DOHH2 (cell line): ENCODE results near the gene AFF1.

Experiments
- H3F3A ChIP-seq: fragments of 200-600 bp; sonication (generic), shearing (Covaris generic); 2 replicates; pipeline ENCODE4 v1.6.0; 2016; ENCODE audit warnings: antibody characterized with exemption, mild to moderate bottlenecking; ENCODE audit not compliant: control insufficient read depth, insufficient read depth
- H3K27ac ChIP-seq: fragments of 200-600 bp; sonication (generic); 2 replicates; pipeline ENCODE4 v1.5.1; 2014; ENCODE audit warnings: low read depth, mild to moderate bottlenecking, low read length, moderate library complexity
- H3K27me3 ChIP-seq: fragments of 200-600 bp; sonication (generic); 2 replicates; pipeline ENCODE4 v1.6.1; 2014; ENCODE audit warnings: mild to moderate bottlenecking, low read length, mixed read lengths; ENCODE audit not compliant: control insufficient read depth
- H3K36me3 ChIP-seq: fragments of 200-600 bp; sonication (generic); 2 replicates; pipeline ENCODE4 v1.6.1; 2014; ENCODE audit warnings: mild to moderate bottlenecking, low read length, moderate library complexity, mixed read lengths; ENCODE audit not compliant: control insufficient read depth
- H3K4me1 ChIP-seq: fragments of 200-600 bp; sonication (generic); 2 replicates; pipeline ENCODE4 v1.6.1; 2014; ENCODE audit warnings: mild to moderate bottlenecking, low read length, mixed read lengths; ENCODE audit not compliant: control insufficient read depth
- H3K4me2 ChIP-seq: fragments of 200-600 bp; sonication (generic); 2 replicates; pipeline ENCODE4 v1.6.0; 2014; ENCODE audit warnings: mild to moderate bottlenecking, low read length, moderate library complexity
- H3K4me3 ChIP-seq: fragments of 200-600 bp; sonication (generic); 2 replicates; pipeline ENCODE4 v1.5.1; 2014; ENCODE audit warnings: mild to moderate bottlenecking, low read length, mixed read lengths
- H3K79me2 ChIP-seq: fragments of 200-600 bp; sonication (generic); 2 replicates; pipeline ENCODE4 v1.6.1; 2014; ENCODE audit warnings: mild to moderate bottlenecking, low read length, mixed read lengths; ENCODE audit not compliant: control insufficient read depth
- H3K9me2 ChIP-seq: fragments of 200-600 bp; sonication (generic); replicated peaks from 2 replicates; pipeline ENCODE4 v1.6.1; 2014; ENCODE audit warnings: mild to moderate bottlenecking, low read length, mixed read lengths; ENCODE audit not compliant: control insufficient read depth
- H3K9me3 ChIP-seq: fragments of 200-600 bp; sonication (generic); 2 replicates; pipeline ENCODE4 v1.6.1; 2014; ENCODE audit warnings: antibody characterized with exemption, low read length, mixed read lengths; ENCODE audit not compliant: control insufficient read depth, insufficient read depth
- H4K20me1 ChIP-seq: fragments of 200-600 bp; sonication (generic); 2 replicates; pipeline ENCODE4 v1.6.0; 2014; ENCODE audit warnings: low read depth, mild to moderate bottlenecking, antibody characterized with exemption, low read length, moderate library complexity; ENCODE audit not compliant: control insufficient read depth, insufficient read depth
- EZH2phosphoT487 ChIP-seq: fragments of 200-600 bp; sonication (generic); IDR thresholded peaks from 2 replicates; pipeline ENCODE4 v1.6.1; 2017; ENCODE audit warnings: borderline replicate concordance, mild to moderate bottlenecking, antibody characterized with exemption, low read length, moderate library complexity, mixed read lengths
- TF ChIP-seq, protein P1 (sequence below): fragments of 200-600 bp; sonication (generic); IDR thresholded peaks from one replicate; pipeline ENCODE4 v1.5.1; 2014; ENCODE audit warnings: antibody characterized with exemption, mild to moderate bottlenecking, low read depth, low read length; ENCODE audit not compliant: poor library complexity, severe bottlenecking

Gene AFF1

DNA sequence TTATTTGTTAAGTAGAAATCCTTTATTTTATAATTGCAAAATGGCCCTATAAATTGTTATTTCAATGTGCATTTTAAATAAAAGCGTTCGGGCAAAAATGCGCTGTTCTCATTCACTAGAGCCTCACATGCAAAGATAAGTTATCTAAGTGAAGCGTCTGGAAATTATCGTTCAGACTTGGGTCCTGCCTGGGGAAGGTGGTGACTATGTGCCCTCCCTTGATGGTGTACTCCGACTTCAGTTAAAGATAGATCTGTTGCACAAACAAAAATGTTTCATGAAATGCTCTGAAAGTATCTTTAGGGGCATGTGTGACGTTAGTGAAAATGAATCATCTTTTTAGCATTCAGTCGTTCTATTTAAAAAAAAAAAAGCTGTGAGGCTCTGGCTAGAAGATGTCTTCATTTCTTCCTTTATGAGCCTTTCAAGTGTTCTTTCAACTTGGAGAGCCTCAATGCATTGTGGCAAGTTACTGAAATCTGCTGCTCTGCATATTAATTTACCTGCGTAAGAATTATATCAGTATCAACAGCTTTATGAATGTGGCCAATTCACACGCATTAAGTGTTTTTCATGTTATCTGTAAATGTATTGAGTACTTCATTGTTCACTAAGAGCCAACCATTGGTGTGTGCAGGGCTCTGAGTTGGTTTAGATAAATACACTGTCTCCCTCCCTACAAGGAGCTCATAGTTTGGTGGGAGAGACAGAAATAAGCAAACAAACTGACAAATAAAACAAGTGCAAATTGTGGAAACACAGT is 83.0 kb downstream of the AFF1 start:
- H3K79me2 ChIP-seq, result peaks cover 59% of the 10 kb centered on the region
- H3K27me3 ChIP-seq, result no peaks in the 10 kb centered on the region
- H3F3A ChIP-seq, result no peaks in the 10 kb centered on the region; the same call in 1 of the 2 replicates
- no peaks in the 10 kb centered on the region for H3K9me3 ChIP-seq
- peaks cover 61% of the 10 kb centered on the region for H3K4me1 ChIP-seq
- H3K9me2 ChIP-seq, result no peaks in the 10 kb centered on the region
- no peak overlapping the region for H3K4me3 ChIP-seq
- H3K4me2 ChIP-seq, result peak overlapping the region; percentile 48; the same call in 1 of the 2 replicates
- TF ChIP-seq EZH2phosphoT487, result no peak
- TF ChIP-seq, protein P1, sequence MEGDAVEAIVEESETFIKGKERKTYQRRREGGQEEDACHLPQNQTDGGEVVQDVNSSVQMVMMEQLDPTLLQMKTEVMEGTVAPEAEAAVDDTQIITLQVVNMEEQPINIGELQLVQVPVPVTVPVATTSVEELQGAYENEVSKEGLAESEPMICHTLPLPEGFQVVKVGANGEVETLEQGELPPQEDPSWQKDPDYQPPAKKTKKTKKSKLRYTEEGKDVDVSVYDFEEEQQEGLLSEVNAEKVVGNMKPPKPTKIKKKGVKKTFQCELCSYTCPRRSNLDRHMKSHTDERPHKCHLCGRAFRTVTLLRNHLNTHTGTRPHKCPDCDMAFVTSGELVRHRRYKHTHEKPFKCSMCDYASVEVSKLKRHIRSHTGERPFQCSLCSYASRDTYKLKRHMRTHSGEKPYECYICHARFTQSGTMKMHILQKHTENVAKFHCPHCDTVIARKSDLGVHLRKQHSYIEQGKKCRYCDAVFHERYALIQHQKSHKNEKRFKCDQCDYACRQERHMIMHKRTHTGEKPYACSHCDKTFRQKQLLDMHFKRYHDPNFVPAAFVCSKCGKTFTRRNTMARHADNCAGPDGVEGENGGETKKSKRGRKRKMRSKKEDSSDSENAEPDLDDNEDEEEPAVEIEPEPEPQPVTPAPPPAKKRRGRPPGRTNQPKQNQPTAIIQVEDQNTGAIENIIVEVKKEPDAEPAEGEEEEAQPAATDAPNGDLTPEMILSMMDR, result no peak
- no peak overlapping the region for H3K27ac ChIP-seq
- no peaks in the 10 kb centered on the region for H4K20me1 ChIP-seq
- H3K36me3 ChIP-seq, result no peaks in the 10 kb centered on the region

DNA sequence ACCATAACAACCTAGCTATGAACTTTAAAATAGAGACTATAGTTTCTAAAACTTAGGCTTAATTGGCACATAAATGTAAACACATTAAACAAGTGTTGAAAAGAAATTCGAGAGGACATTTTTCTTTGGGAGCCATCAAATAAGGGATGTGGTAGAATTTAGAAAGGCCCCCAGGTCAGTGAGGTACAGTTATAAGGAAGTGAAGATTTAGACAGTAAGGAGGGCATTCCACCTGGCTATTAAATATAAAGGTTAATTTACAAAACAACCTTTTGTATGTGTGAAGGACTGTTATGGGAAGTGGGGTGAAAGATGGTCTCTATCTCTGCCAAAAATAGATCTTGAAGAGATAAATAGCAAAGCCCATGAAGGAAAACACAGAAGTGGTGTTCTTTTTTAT is 83.9 kb downstream of the AFF1 start:
- peaks cover 56% of the 10 kb centered on the region for H3K79me2 ChIP-seq
- H3K36me3 ChIP-seq, result no peaks in the 10 kb centered on the region
- no peaks in the 10 kb centered on the region for H3F3A ChIP-seq
- H3K4me2 ChIP-seq, result peak overlapping the region; percentile 48
- no peak for TF ChIP-seq EZH2phosphoT487
- TF ChIP-seq, protein P1, result no peak
- no peak overlapping the region; the same call in 1 of the 2 replicates for H3K4me3 ChIP-seq
- no peaks in the 10 kb centered on the region for H3K9me3 ChIP-seq
- peaks cover 56% of the 10 kb centered on the region for H3K4me1 ChIP-seq
- H3K27me3 ChIP-seq, result no peaks in the 10 kb centered on the region
- H3K27ac ChIP-seq, result no peak overlapping the region
- H4K20me1 ChIP-seq, result no peaks in the 10 kb centered on the region
- H3K9me2 ChIP-seq, result no peaks in the 10 kb centered on the region

DNA sequence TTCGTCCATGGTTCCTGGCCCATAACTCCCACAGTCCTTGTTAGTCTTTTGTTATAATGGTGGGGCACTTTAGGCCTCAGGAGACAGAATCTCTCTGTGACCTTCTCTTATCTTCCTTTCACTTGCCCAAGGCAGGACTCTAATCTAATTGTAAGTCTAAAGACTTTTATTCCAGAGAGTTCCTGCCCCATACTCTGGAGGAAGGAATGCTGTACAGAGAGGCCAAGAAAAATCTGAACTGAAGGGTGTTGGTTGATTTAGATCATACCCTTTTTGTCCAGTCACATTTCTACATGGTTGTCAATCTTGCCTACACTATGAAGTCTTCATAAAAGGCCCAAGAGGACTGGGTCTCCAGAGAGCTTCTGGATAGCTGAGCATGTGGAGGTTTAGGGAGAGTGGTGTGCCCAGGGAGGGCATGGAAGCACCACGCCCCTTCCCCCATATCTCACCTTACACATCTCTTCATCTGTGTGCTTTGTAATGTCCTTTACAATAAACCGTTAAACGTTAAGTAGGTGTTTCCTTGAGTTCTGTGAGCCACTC is 84.5 kb downstream of the AFF1 start:
- Histone ChIP-seq H3K27ac (peak overlapping the region; percentile 5; the same call in 1 of the 2 replicates), H3K9me3 (no peaks in the 10 kb centered on the region), H3K4me1 (peaks cover 50% of the 10 kb centered on the region), H3K36me3 (no peaks in the 10 kb centered on the region), H3K4me2 (peak overlapping the region; percentile 48), H3K79me2 (peaks cover 51% of the 10 kb centered on the region), H3F3A (no peaks in the 10 kb centered on the region), H4K20me1 (no peaks in the 10 kb centered on the region), H3K9me2 (no peaks in the 10 kb centered on the region), H3K4me3 (peak overlapping the region; percentile 40), H3K27me3 (no peaks in the 10 kb centered on the region)
- TF ChIP-seq, protein P1, result no peak
- no peak for TF ChIP-seq EZH2phosphoT487
